Measurements from ENCODE around the gene ANKHD1.
A peak's percentile ranks its signal among the peaks of the same experiment; 100 is the strongest.

ANKHD1 gene

GRCh38 chr5:140550147-140551079, 148.8 kb downstream of the ANKHD1 start:
- Histone ChIP-seq H3K9me3 (ENCODE audit: insufficient read depth, low read length) (no peaks in the 10 kb centered on the region), H3K4me3 (ENCODE audit: low read length) (no peak overlapping the region), H3K4me2 (ENCODE audit: low read length) (no peak overlapping the region), H2AFZ (ENCODE audit: low read depth, low read length) (no peak overlapping the region), H3K4me1 (ENCODE audit: low read length) (peaks cover 28% of the 10 kb centered on the region), H3K27me3 (ENCODE audit: low read depth, low read length) (no peaks in the 10 kb centered on the region), H3K9ac (ENCODE audit: low read length) (no peak overlapping the region), H3K27ac (ENCODE audit: low read length) (no peak overlapping the region), H4K20me1 (ENCODE audit: insufficient read depth, low read length) (peaks cover 7% of the 10 kb centered on the region), H3K36me3 (replicated peaks; ENCODE audit: low read depth, low read length) (peaks cover 33% of the 10 kb centered on the region), H3K79me2 (ENCODE audit: low read length) (peaks cover 37% of the 10 kb centered on the region)
- TF ChIP-seq EZH2phosphoT487 (IDR thresholded peaks at IDR 0.05; ENCODE audit: low read depth) (no peak), CTCF (IDR thresholded peaks at IDR 0.05; ENCODE audit: low read depth, low read length) (no peak)

GRCh38 chr5:140551872-140552271, 150.2 kb downstream of the ANKHD1 start:
- Histone ChIP-seq H3K4me2 (ENCODE audit: low read length) (no peak overlapping the region), H4K20me1 (ENCODE audit: insufficient read depth, low read length) (peaks cover 7% of the 10 kb centered on the region), H3K27ac (ENCODE audit: low read length) (no peak overlapping the region), H3K4me3 (ENCODE audit: low read length) (no peak overlapping the region), H3K9ac (ENCODE audit: low read length) (no peak overlapping the region), H3K9me3 (ENCODE audit: insufficient read depth, low read length) (no peaks in the 10 kb centered on the region), H3K36me3 (replicated peaks; ENCODE audit: low read depth, low read length) (peaks cover 39% of the 10 kb centered on the region), H2AFZ (ENCODE audit: low read depth, low read length) (no peak overlapping the region), H3K27me3 (ENCODE audit: low read depth, low read length) (no peaks in the 10 kb centered on the region), H3K4me1 (ENCODE audit: low read length) (peaks cover 38% of the 10 kb centered on the region), H3K79me2 (ENCODE audit: low read length) (peaks cover 51% of the 10 kb centered on the region)
- no peak for TF ChIP-seq CTCF (IDR thresholded peaks at IDR 0.05; ENCODE audit: low read depth, low read length)

GRCh38 chr5:140553657-140554056, 152.0 kb downstream of the ANKHD1 start:
- Histone ChIP-seq H3K9ac (ENCODE audit: low read length) (peak overlapping the region; percentile 35; the same call in 1 of the 2 replicates), H3K36me3 (replicated peaks; ENCODE audit: low read depth, low read length) (peaks cover 33% of the 10 kb centered on the region), H3K27ac (ENCODE audit: low read length) (peak overlapping the region; percentile 82), H3K27me3 (ENCODE audit: low read depth, low read length) (no peaks in the 10 kb centered on the region), H3K79me2 (ENCODE audit: low read length) (peaks cover 56% of the 10 kb centered on the region), H3K4me3 (ENCODE audit: low read length) (peak overlapping the region; percentile 46), H3K4me1 (ENCODE audit: low read length) (peaks cover 44% of the 10 kb centered on the region), H4K20me1 (ENCODE audit: insufficient read depth, low read length) (peaks cover 7% of the 10 kb centered on the region), H3K9me3 (ENCODE audit: insufficient read depth, low read length) (no peaks in the 10 kb centered on the region), H2AFZ (ENCODE audit: low read depth, low read length) (no peak overlapping the region), H3K4me2 (ENCODE audit: low read length) (peak overlapping the region; percentile 73)
- TF ChIP-seq CTCF (IDR thresholded peaks at IDR 0.05; ENCODE audit: low read depth, low read length) (no peak), EZH2phosphoT487 (IDR thresholded peaks at IDR 0.05; ENCODE audit: low read depth) (no peak)

GRCh38 chr5:140554454-140554853, 152.8 kb downstream of the ANKHD1 start:
- Histone ChIP-seq H3K27ac (ENCODE audit: low read length) (peak overlapping the region; percentile 82), H3K4me2 (ENCODE audit: low read length) (peak overlapping the region; percentile 73), H2AFZ (ENCODE audit: low read depth, low read length) (no peak overlapping the region), H3K9ac (ENCODE audit: low read length) (peak overlapping the region; percentile 35; the same call in 1 of the 2 replicates), H3K4me3 (ENCODE audit: low read length) (peak overlapping the region; percentile 46), H4K20me1 (ENCODE audit: insufficient read depth, low read length) (peaks cover 7% of the 10 kb centered on the region), H3K9me3 (ENCODE audit: insufficient read depth, low read length) (no peaks in the 10 kb centered on the region), H3K27me3 (ENCODE audit: low read depth, low read length) (no peaks in the 10 kb centered on the region), H3K36me3 (replicated peaks; ENCODE audit: low read depth, low read length) (peaks cover 33% of the 10 kb centered on the region), H3K79me2 (ENCODE audit: low read length) (peaks cover 56% of the 10 kb centered on the region), H3K4me1 (ENCODE audit: low read length) (peaks cover 44% of the 10 kb centered on the region)
- TF ChIP-seq EZH2phosphoT487 (IDR thresholded peaks at IDR 0.05; ENCODE audit: low read depth) (no peak), CTCF (IDR thresholded peaks at IDR 0.05; ENCODE audit: low read depth, low read length) (no peak)
